Left lung (tissue), 10 donors: ENCODE results near the gene MCF2L. TPM values are rescaled to one million over a fixed set of nuclear protein-coding genes. Genes with fewer than 3 reads are reported as not detected.
A peak's percentile ranks its signal among the peaks of the same experiment; 100 is the strongest.

ENCODE experiments used
- ATAC-seq: fragments of 200-7000 bp; cut with Tn5 transposase; one replicate; pipeline ENCODE4 v1.9.1; 2020; ENCODE audit warnings: moderate library complexity
- DNase-seq, 4 donors: peaks; one replicate each; pipeline ENCODE4 v3.0.0-alpha.2; 2013 to 2020
- H3K27ac ChIP-seq, 2 donors: fragments of 200-600 bp; sonication (generic) in 1 of 2; one replicate each; pipeline versions ENCODE4 v1.5.0 to v1.8.0; 2020 to 2021
- H3K27me3 ChIP-seq, 2 donors: fragments of 200-600 bp; sonication (generic) in 1 of 2; one replicate each; pipeline versions ENCODE4 v1.5.0 to v1.8.0; 2020 to 2021
- H3K36me3 ChIP-seq, 2 donors: fragments of 200-600 bp; sonication (generic) in 1 of 2; one replicate each; pipeline versions ENCODE4 v1.5.0 to v1.8.0; 2020 to 2021
- H3K4me1 ChIP-seq, 2 donors: fragments of 200-600 bp; one replicate each; pipeline ENCODE4 v1.8.0; 2021
- H3K4me3 ChIP-seq, 2 donors: fragments of 200-600 bp; sonication (generic) in 1 of 2; one replicate each; pipeline versions ENCODE4 v1.5.0 to v1.8.0; 2020 to 2021; ENCODE audit warnings: mild to moderate bottlenecking in 1 of 2
- H3K9me3 ChIP-seq, 2 donors: fragments of 200-600 bp; sonication (generic) in 1 of 2; one replicate each; pipeline versions ENCODE4 v1.5.0 to v1.8.0; 2020 to 2021
- CTCF ChIP-seq, 2 donors: fragments of 200-600 bp; sonication (generic) in 1 of 2; IDR thresholded peaks; one replicate each; pipeline versions ENCODE4 v1.5.0 to v1.8.0; 2021; ENCODE audit warnings: antibody characterized with exemption in 2 of 2
- intact Hi-C, 2 donors: fragments of 100-400 bp; cut with DNase I; formaldehyde crosslinking; loops; one replicate each; pipeline versions ENCODE4 v1.11.2 to v1.14.2; 2022
- polyA plus RNA-seq, 6 donors: library from polyadenylated mRNA; unstranded; fragments of 120-200 nt; gene quantifications; one replicate each; pipeline ENCODE4 v1.2.1, GENCODE V29; 2013; ENCODE audit not compliant: insufficient read length in 6 of 6
- total RNA-seq, 2 donors: library from RNA; stranded (reverse); fragmentation: NEBNext Ultra II Directional; extraction: Animal tissue kit (Norgen Biotek cat#: 25700); gene quantifications; one replicate each; pipeline ENCODE4 v1.2.1, GENCODE V29; 2021
- donor health status: DM: no; HTN: yes; CAD: no.
- donor health status: DM: no; HTN: no; CAD: no.

The MCF2L gene
- total and polyA plus RNA-seq, 8 donors, result 22.2 to 39.5 (median 33.7) TPM

GRCh38 chr13:112969692-112970338 is 801 bp downstream of the MCF2L start:
- DNase-seq, result no peak
- peaks cover 4 to 15% of the 10 kb centered on the region in 2 donors for H3K4me1 ChIP-seq
- peak; percentile 5 for ATAC-seq
- no peak for TF ChIP-seq CTCF (IDR thresholded peaks at IDR 0.05)
- intact Hi-C loops, result no loop called here
- peak overlapping the region in 1 of 2 donors; percentile 79 for H3K27ac ChIP-seq
- no peaks in the 10 kb centered on the region for H3K36me3 ChIP-seq
- H3K27me3 ChIP-seq, result peaks cover 10 to 42% of the 10 kb centered on the region in 2 donors
- H3K9me3 ChIP-seq, result no peaks in the 10 kb centered on the region
- H3K4me3 ChIP-seq, result peak overlapping the region; percentile 47 to 49

GRCh38 chr13:112970552-112971287 is 1.7 kb downstream of the MCF2L start:
- peak in 1 of 4 donors; percentile 52 for DNase-seq
- Histone ChIP-seq H3K27me3 (peaks cover 10 to 42% of the 10 kb centered on the region in 2 donors), H3K9me3 (no peaks in the 10 kb centered on the region), H3K27ac (no peak overlapping the region), H3K4me1 (peaks cover 4 to 15% of the 10 kb centered on the region in 2 donors), H3K36me3 (no peaks in the 10 kb centered on the region), H3K4me3 (no peak overlapping the region)
- no peak for TF ChIP-seq CTCF (IDR thresholded peaks at IDR 0.05)
- intact Hi-C loops, result no loop called here
- no peak for ATAC-seq

GRCh38 chr13:112971288-112971643 is 2.3 kb downstream of the MCF2L start:
- DNase-seq (peak in 1 of 4 donors; percentile 42), ATAC-seq (no peak)
- TF ChIP-seq CTCF (IDR thresholded peaks at IDR 0.05), result no peak
- H3K27ac ChIP-seq, result no peak overlapping the region
- H3K27me3 ChIP-seq, result peaks cover 10 to 42% of the 10 kb centered on the region in 2 donors
- H3K4me3 ChIP-seq, result no peak overlapping the region
- no peaks in the 10 kb centered on the region for H3K9me3 ChIP-seq
- H3K36me3 ChIP-seq, result no peaks in the 10 kb centered on the region
- peaks cover 4 to 15% of the 10 kb centered on the region in 2 donors for H3K4me1 ChIP-seq
- intact Hi-C loops, result no loop called here

- peaks cover 4 to 15% of the 10 kb centered on the region in 2 donors for H3K4me1 ChIP-seq
- H3K9me3 ChIP-seq, result no peaks in the 10 kb centered on the region
- no peak overlapping the region for H3K4me3 ChIP-seq
- ATAC-seq (no peak), DNase-seq (no peak)
- H3K36me3 ChIP-seq, result no peaks in the 10 kb centered on the region
- no peak overlapping the region for H3K27ac ChIP-seq
- intact Hi-C loops, result no loop called here
- TF ChIP-seq CTCF (IDR thresholded peaks at IDR 0.05), result no peak
- H3K27me3 ChIP-seq, result peaks cover 10 to 40% of the 10 kb centered on the region in 2 donors
These were observed 3.2 kb downstream of the MCF2L start for GRCh38 chr13:112972258-112972657.

GRCh38 chr13:112972867-112973576 is 4.0 kb downstream of the MCF2L start:
- ATAC-seq (peak; percentile 29), DNase-seq (peak in 2 of 4 donors; percentile 49 to 72)
- Histone ChIP-seq H3K9me3 (no peaks in the 10 kb centered on the region), H3K4me3 (no peak overlapping the region), H3K36me3 (no peaks in the 10 kb centered on the region), H3K27ac (no peak overlapping the region), H3K27me3 (peaks cover 10 to 32% of the 10 kb centered on the region in 2 donors), H3K4me1 (peaks cover 4 to 15% of the 10 kb centered on the region in 2 donors)
- intact Hi-C loops, result no loop called here
- TF ChIP-seq CTCF (IDR thresholded peaks at IDR 0.05), result no peak
